GM19467 (cell line): ENCODE results near the gene SRMS.
"Not testable (repeated sequence)": the region's sequence is repeated elsewhere in the genome, so short reads cannot be mapped to it uniquely, and the experiment has no call there.

Source experiments
- ATAC-seq: cut with Tn5 transposase; IDR thresholded peaks from one replicate; pipeline ENCODE4 v1.9.1; 2021; ENCODE audit warnings: mild to moderate bottlenecking, moderate library complexity; ENCODE audit not compliant: unreplicated experiment

Gene SRMS

GRCh38 chr20:63579017-63579694 lies 31.6 kb upstream of the SRMS start:
- ATAC-seq: no peak

DNA sequence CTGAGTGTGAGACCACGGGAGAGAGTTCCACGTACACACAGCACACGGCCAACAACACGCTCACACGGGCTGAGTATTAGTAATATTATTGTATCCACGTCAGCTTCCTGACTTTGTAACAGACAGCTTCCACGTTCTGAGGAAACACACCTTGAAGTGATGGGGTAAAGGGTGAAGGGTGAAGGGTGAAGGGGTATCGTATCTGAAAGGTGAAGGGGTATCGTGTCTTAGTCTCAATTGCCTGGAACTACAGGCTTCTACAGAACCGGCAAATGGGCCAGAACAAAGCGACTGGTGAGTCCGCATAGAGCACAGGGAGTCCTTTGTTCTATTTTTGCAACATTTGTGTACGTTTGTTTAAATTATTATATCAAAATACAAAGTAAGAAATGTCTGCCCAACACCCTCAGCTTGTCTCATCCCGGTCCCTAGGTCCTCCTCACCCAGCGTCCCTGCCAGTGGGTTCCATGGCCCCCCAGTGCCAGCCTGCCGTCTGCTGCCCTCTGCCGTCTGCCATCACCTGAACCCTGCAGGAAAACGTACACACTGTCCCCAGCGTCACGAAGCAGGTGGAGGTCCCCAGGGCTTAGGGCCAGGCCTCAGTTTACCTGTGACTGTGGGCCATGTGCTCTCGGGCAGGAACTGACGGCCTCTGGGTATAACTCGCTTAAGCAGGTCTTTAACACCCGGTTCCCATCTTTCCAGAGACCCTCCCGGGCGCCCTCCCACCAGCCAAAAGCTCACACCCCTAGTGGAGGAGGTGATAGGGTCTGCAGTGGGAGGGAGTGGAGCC lies 30.9 kb upstream of the SRMS start:
- ATAC-seq: no peak

DNA sequence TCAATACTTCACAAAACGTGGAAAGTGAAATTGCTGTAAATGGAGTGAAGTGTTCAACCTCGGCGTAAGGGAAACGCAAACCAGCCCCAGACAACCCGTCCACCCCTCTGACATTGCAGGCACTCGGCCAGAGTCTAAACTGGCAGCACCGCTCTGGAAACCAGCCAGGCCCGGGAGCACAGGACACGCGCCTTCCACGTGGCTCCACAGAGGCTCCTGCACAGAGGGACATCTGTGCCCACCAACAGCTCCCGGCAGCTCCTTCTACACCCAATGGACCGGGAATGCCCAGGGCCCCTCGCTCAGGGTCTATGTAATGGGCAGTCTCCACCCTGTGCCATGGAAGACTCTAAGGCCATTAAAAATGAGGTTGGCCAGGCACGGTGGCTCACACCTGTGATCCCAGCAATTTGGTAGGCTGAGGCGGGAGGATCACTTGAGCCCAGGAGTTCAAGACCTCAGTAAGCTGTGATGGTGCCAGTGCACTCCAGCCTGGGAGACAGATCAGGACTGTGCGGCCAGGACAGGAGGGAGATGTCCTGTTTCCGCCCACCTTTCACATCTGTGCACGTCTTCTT lies 29.9 kb upstream of the SRMS start:
- no peak for ATAC-seq

DNA sequence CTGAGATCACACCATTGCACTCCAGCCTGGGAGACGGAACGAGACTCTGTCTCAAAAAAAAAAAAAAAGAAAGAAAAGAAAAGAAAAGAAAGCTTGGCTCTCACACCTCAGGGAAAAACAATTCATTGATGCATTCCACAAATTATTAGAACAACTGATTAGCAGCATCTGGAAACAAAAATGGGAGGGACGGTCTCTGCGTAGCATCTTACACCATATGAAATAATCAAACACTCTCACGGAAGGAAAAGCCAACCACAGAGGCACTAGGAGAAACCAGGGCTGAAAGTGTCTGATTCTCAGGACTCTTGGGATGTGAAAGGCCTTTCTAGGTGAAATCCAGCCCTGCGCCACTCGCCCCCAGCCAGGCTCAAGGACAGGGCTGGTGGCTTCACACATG lies 28.8 kb upstream of the SRMS start:
- ATAC-seq: no peak

DNA sequence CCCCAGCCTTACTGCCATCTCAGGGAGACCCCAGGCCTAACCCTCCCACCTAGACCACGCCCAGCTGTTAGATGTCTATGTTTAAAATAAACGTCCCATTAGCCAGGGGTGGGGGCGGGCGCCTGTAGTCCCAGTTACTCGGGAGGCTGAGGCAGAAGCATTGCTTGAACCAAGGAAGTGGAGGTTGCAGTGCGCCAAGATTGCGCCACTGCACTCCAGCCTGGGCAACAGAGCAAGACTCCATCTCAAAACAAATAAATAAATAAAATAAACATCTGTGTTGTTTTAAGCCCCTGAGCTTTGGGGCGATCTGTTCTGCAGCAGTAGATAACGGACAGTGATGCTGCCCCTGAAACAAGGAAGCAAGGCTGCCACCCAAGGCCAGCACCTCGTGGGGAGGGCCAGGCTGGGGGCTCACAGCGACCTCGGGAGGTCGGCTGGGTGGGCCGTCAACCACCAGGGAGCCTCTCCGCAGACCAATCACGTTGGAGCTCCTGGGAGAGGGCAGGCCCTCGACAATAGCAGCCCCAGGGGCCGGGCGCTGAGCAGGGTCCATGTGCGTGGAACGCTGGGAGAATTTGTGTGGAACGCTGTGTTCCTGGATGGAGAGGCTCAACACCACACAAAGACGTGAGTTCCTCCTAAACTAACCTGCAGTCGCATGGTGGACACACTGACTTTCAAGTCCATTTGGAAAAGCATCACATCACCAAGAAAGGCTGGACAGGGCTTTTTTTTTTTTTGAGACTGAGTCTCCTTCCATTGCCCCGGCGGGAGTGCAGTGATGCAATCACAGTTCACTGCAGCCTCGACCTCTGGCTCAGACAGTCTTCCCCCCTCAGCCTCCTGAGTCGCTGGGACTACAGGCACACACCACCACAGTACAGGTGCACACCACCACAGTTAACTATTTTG lies 27.5 kb upstream of the SRMS start:
- no peak for ATAC-seq

- ATAC-seq: no peak
These were observed 26.7 kb upstream of the SRMS start, which contains the start of gene HELZ2 for GRCh38 chr20:63574156-63574828. Gene HELZ2 (minus strand): TSS chr20:63574239. CDS start chr20:63572385, 1,854 bp downstream.

- ATAC-seq: no peak
These were observed 26.1 kb upstream of the SRMS start for GRCh38 chr20:63573647-63574131.

DNA sequence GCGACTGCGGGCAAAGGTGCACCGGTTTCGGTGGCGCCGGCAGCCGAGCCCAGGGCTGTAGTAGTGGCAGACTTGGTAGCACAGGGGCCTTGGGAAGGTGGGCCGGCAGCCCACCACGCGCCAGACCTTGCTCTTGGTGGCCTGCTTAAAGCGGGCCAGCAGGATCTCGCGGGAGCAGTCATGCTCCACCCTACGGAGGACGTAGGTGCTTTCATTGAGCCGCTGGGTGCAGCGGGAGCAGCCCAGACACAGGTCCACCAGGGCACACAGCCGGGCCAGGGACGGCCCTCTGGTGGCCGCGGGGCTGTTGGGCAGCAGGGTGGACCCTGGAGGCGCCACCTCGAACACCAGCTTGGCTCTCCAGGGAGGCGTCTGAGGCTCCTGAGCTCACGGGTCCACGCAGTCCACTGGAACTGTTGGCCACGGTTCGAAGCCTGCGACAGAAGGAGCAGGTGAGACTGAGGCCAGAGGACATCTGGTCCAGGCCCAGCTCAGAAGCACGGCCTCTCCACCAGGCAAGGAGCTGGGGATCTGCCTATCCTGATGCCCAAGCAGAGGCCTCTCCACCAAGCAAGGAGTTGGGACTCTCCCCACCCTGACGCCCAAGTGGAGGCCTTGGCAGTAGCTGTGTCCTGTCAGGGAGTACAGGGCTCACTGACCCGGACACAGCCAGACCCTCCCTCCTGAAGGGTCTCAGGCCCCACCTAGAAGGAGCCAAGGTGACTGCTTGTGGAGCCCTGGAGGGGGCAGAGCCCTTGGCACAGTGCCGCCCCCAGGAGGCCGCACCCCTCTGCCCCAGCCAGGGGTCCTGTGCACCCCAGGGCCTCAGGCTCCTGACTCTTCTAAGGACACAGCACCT lies 25.5 kb upstream of the SRMS start:
- no peak for ATAC-seq

DNA sequence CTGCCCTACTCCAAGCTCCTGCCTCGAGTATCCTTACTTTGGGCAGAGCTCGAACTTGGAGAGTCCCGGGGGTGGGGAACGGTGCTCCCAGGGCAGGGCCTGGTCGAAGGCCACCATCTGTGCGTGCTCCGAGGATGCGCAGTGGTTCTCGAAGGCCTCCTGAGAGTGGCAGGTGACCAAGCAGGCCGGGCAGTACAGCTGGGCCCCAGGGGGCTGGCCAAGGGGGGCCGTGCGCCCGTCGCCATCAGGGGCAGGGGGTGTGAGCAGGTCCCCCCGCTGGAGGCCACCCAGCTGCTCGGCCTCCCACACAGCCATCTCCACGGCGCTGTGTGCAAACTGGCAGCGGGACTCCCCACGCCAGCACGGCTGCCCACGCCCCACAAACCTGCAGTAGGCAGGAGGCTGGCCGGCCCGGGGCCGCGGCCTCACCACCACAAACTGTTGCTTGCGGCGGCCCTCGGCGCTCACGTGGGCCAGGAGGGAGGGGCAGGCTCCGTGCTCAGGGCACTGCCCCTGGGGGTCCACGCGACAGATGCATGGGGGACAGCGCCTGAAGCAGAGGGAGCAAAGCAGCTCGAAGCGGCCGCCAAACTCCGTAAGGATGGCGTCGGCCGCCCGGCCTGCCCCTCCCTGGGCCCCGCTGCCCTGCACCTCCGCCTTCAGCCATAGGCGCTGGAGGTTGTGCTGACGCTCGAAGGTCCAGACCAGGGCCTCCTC lies 24.7 kb upstream of the SRMS start:
- no peak for ATAC-seq

DNA sequence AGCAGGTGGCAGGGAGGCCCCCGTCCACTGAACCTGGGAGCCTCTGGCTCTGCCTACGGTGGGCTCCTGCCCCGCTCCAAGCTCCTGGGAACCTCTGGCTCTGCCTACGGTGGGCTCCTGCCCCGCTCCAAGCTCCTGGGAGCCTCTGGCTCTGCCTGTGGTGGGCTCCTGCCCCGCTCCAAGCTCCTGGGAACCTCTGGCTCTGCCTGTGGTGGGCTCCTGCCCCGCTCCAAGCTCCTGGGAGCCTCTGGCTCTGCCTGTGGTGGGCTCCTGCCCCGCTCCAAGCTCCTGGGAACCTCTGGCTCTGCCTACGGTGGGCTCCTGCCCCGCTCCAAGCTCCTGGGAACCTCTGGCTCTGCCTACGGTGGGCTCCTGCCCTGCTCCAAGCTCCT lies 23.5 kb upstream of the SRMS start:
- not testable (repeated sequence) for ATAC-seq

GRCh38 chr20:63570281-63571086 lies 22.9 kb upstream of the SRMS start:
- ATAC-seq: no peak

DNA sequence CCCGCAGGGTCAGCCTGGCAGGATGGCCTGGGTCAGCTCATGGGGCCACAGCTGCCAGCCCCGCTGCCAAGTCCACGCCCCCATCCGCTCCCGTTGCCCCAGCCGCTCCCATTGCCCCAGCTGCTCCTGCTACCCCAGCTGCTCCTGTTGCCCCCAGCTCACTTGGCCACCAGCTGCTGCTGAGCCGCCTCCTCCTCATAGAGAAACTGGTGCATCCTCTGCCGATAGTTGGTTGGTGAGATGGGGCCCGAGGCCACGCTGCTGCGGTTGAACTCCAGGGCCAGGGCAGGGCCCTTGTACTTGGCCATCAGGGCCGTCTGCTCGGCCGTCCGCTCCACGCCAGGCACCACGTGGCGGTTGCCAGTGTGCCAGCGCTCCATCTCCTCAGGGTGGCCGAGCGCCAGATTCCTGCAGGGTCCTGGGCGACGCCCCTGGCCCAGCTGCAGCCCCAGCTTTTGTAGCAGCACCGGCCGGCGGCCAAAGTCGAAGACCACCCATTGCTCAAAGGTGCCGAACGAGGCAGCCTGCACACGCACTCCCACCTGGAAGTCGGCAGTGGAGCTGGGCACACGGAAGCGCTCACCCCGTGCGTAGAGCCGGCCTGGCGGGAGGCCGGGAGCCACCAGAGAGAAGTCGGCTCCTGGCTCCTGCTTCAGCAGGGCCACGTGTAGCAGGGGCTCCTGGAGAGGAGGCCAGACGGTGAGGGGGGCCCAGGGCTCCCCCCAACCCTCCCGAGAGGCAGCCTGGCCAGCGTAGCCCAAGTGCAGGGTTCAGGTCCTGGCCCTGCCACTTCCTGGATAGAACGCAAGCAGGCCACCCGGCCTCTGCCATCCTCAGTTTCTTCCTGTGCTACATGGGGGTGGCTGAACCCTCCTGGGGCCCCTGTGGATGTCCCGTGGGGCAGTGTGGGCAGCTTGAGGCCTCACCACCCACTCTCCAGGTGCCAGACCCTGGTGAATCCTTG lies 21.7 kb upstream of the SRMS start:
- ATAC-seq: no peak

- peak; percentile 13 for ATAC-seq
These were observed 20.8 kb upstream of the SRMS start for GRCh38 chr20:63568170-63568981.

DNA sequence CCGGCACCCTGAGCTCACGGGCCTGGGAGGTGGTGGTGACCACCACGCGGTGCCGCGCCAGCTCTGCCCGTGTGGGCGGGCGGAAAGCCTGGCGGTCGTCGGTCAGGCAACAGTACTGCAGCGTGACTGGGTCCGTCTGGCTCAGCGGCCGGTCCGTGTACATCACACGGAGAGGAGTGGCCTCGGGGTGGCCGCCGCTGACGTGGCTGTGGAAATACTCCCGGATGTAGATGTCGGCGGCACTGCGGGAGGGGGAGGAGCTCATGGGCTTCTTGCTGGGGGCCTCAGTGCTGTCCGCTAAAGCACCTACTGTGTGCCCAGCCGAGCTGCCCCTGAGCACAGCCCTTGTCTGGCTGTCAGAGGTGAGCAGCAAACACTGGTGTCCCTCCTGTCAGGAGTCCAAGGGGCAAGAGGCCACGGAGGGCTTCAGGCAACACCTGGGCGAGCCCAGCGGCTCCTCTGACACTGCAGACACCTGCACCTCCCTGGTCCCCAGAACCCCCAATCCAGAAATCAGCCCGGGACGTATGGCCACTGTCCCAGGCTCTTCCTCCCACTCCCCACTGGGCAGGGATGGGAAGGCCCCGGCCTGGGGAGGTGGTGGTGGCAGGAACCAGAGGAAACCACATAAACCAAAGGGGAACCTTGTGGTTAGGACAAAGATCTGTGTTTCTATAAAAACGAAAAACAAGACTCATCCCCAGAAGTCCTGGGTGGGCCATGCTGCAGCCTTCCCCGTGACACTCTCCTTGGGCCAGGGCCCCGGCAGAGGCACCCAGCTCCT lies 20.0 kb upstream of the SRMS start:
- ATAC-seq: peak; percentile 46

DNA sequence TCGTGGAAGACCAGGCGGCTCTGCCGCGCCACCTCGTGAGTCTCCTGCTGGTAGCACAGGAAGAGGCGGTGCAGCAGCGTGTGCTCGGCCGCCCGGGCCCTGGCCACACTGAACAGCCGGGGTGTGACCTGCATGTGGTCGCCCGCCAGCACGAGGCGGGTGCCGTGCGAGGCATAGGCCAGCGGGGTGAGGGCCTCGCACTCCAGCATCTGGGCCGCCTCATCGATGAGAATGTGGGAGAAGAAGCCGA lies 19.5 kb upstream of the SRMS start:
- no peak for ATAC-seq
